Activated naive CD4-positive, alpha-beta T cell treated with anti-CD3 and anti-CD28 coated beads, Interleukin-2, amount 50 U/mL, for 16 hours (primary cell): Measurements from ENCODE around the gene GAR1.
"Not testable (repeated sequence)": the region's sequence is repeated elsewhere in the genome, so short reads cannot be mapped to it uniquely, and the experiment has no call there.

ENCODE experiments used
- DNase-seq: peaks from one replicate; pipeline ENCODE4 v3.0.0-alpha.2; 2020

GAR1 gene

DNA sequence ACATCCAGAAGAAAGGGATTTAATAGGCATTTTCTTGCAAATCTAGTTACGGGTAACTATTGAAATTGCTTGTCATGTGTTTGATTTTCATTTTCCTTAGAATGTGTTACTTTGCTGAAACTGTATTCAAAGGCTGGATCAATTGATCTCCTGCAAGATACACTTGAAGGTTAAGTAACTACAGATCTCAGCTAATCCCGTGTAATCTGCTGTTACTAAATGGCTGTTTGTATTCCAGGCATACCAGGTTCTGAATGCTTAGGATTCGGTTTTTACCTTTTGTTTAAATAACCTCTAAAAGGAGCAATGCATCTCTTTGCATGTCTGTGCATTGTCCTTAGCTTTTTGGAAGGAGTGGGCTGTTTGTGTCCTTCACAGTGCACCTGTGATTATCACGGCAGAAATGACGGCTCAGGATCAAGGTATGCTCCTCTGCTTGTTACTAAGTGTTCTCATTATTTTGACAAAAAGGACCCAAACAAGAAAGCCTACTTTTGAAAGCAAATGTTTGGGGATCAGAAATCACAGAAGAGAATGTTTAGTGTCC is 32.4 kb downstream of the GAR1 start, which contains the start of gene LRIT3:
Gene LRIT3, plus strand, starts transcription at position 212 of the 547 bp plus-strand sequence. Its CDS starts 95 bp downstream, at position 307.
- no peak for DNase-seq

DNA sequence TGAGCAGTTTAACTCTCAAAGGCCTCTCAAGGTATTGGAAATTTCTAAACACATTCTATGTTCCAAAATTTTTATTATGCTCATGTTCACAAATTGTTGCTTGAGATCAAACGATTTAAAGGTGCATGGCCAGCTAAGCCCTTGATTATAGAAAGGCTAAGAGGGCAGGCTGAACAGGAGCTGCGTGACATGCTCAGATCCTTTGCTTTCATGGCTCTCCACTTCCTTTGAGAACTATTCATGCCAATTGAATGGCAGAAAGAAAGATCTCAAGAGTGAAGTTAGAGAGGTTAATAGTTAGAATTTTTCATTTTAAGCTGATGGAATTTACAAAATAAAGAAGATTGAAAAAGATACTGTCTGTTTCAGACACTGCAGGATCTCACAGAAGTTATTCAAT is 32.9 kb downstream of the GAR1 start:
- DNase-seq = no peak

DNA sequence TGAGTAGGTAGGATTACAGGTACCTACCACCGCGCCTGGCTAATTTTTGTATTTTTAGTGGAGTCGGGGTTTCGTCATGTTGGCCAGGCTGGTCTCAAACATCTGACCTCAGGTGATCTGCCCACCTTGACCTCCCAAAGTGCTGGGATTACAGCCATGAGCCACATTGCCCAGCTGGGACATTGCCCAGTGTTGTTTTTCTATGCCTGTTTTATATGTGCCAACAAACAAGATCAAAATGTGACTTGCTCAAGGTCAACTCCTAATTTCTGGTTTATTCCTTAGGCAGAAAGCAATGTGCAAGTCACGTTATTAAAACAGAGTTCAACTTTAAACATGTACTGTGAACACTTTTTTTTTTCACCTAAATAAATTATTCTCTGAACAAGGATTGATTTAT is 35.0 kb downstream of the GAR1 start:
- no peak for DNase-seq

DNA sequence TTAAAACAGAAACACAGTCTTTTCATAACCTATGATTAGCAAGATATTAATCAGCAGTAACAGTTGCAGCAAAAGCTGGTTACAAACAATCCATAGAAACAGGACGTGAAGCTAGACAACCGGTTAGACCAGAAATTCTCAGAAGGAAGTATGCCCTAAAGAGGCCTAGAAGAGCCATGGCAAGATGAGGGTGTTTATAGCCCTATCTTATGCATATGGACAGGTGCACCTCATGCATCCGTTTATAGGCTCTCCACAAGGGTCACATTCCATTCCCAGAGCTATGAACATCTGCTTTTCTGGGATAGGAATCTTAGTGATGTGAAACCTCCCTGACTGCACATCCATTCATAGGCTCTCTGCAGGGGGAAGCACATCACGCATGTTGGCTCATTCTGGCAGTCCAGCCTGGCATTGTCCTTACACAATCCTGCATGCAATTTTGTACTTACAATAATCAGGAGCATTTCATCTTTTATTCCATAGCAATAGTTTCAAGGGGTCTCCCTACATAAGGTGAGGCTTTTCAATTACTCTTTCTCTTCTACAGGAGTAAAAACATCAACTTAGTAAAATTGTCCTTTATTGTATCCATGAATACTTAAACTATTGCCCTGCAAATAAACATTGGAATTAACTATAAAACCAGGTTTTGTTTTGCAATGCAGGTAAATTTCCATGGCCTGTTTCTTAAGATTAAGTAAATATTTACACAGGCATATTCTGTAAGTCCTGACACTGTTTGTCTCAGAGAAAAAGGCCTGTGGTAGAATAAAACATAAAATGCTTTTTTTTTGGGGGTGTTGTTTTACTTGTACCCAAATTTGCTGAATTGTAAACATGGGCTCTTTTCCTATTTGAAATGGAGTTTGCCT is 44.1 kb downstream of the GAR1 start:
- DNase-seq = not testable (repeated sequence)

DNA sequence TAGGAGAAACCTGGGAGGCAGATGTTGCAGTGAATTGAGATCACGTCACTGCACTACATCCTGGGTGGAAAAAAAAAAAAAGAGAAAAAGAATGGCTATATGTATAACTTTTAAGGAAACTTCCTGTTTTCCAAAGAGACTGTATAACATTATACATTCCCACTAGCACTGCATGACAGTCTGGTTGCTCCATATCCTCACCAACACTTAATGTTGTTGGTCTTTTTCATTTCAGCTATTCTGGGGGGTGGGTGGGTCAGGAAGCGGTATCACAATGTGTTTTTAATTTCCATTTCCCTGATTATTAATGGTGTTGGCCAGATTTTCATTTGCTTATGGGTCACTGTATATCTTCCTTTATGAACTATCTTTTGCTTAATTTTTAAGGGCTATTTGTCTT is 45.7 kb downstream of the GAR1 start:
- DNase-seq = no peak

DNA sequence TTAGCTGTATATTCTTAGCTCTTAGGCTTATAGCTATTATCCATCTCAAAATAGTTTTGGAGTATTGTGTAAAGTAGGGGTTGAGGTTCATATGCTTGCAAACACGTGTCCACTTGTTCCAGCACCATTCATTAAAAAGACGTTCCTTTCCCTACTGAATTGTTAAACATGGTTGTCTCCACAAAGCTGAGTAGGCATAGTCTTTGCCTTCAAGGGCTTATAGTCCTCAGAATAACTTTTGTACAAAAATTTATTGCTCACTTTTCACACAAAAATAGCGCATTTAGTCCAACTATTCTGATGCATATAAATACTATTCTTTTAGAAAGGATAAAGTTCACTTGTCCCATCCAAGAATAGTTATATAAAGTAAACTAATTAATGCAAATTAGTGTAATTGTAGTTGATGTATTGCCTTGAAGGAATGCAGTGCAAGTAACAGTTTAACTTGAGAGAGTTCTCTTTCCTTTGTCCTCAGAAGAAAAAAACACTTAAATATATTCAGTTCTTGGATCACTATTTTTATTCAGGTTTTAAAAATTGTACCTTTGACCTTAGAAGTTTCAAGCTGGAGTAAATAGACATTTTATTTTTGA is 46.5 kb downstream of the GAR1 start:
- DNase-seq = no peak

DNA sequence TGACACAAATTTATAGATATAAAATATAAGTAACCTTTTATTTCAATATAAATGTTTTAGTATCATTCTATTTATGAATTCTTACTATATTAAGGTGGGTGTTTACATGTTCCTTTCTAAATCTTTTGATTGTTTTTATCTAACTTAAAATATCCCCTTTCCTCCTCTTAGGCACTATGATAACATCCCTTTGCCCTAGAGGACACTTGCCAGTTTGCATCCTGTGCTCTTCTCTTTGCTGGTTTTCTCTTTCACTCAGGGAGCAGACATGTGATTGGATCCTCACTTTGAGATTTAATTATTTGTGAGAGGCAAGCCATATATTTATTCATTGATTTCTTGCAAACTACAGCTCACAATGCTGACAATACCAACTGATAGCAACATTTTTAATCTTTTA is 48.6 kb downstream of the GAR1 start:
- no peak for DNase-seq

DNA sequence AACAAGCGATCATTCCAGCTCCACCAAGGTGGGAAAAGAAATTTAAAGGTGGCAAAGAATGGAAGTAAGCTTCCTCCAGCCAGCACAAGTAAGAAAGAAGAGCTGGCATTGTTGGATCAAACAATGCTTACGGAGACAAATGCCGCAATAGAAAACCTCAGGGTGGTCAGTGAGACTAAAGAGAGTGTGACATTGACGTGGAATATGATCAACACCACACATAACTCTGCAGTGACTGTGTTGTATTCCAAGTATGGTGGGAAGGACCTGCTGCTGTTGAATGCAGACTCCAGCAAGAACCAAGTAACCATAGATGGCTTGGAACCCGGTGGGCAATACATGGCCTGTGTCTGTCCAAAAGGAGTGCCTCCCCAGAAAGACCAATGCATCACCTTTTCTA is 54.5 kb downstream of the GAR1 start:
- no peak for DNase-seq

DNA sequence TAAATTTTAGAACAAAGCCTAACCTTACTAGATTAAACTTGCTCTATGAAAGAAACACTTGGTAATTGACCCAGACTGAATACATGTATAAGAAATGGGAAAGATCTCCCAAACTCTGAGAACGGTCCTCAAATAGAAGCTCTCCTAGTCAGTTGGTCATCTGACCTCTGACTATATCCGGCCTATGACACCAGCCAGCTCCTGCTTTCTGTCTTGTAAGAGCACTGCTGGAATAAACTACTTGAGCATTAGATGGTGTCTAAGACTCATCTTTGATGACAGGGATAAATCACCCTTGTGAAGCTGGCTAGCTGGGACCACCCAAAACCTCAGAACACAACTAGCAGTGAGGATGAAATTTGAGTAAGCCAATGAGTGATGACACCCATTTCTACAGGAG is 56.5 kb downstream of the GAR1 start:
- no peak for DNase-seq

DNA sequence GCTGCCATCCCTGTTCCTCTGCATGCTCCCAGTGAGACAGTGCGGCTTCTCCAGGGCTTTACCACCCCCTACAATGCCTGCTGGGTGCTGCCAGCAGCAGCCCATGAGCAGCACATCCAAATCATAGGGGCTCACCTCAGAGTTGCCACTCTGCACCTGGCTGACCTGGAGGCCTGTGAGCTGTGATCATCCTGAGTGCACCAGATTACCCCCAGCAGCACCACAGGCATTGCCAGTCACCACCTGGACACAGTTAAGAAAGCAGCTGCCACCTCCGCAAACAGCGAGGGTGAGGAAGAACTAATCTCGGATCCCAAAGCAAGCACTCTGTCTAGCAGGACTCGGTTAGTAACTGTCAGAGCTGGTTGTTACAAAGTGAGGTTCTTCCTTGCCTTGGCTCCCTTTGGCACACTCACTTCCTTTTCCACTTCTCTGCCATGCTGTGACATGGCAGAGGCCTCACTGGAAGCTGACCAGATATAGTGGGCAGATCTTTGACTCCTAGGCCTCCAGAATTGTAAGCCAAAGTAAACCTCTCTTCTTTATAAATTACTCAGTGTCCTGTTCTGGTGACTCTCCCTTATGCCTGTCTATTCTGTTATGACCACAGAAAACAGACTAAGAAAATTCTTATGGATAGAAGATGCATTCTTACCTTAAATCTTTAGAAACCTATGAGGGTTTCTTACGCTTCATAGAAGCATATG is 57.5 kb downstream of the GAR1 start:
- no peak for DNase-seq

DNA sequence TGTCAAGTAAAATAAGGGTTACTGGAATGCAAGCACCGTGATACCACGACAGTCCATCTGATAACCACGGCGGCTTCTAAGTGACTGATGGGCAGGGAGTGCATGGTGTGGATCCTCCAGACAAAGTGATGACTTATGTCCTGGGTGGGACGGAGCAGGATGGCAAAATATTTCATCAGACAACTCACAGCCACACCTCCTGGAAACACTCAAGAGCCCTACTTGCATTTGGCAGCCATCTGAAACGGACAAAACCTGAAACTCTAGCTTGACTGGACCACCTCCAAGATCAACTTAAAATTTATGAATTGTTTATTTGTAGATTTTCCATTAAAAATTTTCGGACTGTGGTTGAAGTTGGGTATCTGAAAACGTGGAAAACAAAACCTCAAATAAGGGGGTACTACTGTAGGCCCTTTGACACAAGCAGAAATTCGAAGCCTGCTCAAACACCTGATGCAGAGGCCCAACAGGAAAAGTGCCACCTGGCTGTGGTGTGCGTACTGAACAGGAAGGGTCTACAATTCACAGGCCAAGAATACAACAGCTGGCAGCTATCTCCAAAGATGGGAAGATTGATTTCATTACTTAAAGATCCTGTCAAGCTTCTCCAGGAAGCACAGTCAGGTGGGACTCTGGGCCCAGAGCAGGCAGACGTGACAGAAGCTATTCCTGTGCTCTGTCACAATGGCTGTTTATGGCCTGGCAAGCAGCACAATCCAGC is 58.4 kb downstream of the GAR1 start:
- DNase-seq = no peak
